ENCODE results near the gene SYTL4. TPM values are rescaled to one million over a fixed set of nuclear protein-coding genes. Genes with fewer than 3 reads are reported as not detected.

Gene SYTL4
- total RNA-seq (2022; extraction: Qiagen RNA extraction; ENCODE audit: low read depth): 1.1 to 3.2 TPM (median 2.3 TPM) in 5 replicates

GRCh38 chrX:100731441-100732281 is at the start of gene SYTL4:
Gene SYTL4 (minus strand): TSS chrX:100732121. CDS start chrX:100702037, 30,084 bp downstream.

GRCh38 chrX:100643956-100644860 is 87.7 kb downstream of the SYTL4 start, which contains the start of gene SRPX2:
Gene SRPX2 (plus strand): TSS chrX:100644199. CDS start chrX:100646323, 2,124 bp downstream.

GRCh38 chrX:100636321-100636991 is 95.5 kb downstream of the SYTL4 start, which contains the start of gene TSPAN6:
Gene TSPAN6 (minus strand): TSS chrX:100636806. CDS start chrX:100636694, 112 bp downstream.

Other genes with a start within 250 kb of the SYTL4 start
- gene TNMD, start 147.2 kb downstream of the SYTL4 start, total RNA-seq (2022; extraction: Qiagen RNA extraction; ENCODE audit: low read depth): not detected in 5 replicates
- gene TSPAN6, start 95.3 kb downstream of the SYTL4 start, total RNA-seq (2022; extraction: Qiagen RNA extraction; ENCODE audit: low read depth): 37.4 to 44.9 TPM (median 40.8 TPM) in 5 replicates
- gene SRPX2, start 87.9 kb downstream of the SYTL4 start, total RNA-seq (2022; extraction: Qiagen RNA extraction; ENCODE audit: low read depth): 2.4 to 3.4 TPM (median 3.0 TPM) in 5 replicates
- 32.9 to 35.6 TPM (median 34.1 TPM) in 5 replicates for gene CSTF2, start 88.3 kb upstream of the SYTL4 start, total RNA-seq (2022; extraction: Qiagen RNA extraction; ENCODE audit: low read depth)
- 0.10 to 0.17 TPM (median 0.11 TPM) in 3 of 5 replicates, not detected in the others for gene NOX1, start 142.2 kb upstream of the SYTL4 start, total RNA-seq (2022; extraction: Qiagen RNA extraction; ENCODE audit: low read depth)
- gene XKRX, start 196.8 kb upstream of the SYTL4 start, total RNA-seq (2022; extraction: Qiagen RNA extraction; ENCODE audit: low read depth): 0.17 to 0.29 TPM (median 0.25 TPM) in 5 replicates
- 0.07 to 0.29 TPM (median 0.15 TPM) in 3 of 5 replicates, not detected in the others for gene ARL13A, start 237.6 kb upstream of the SYTL4 start, total RNA-seq (2022; extraction: Qiagen RNA extraction; ENCODE audit: low read depth)

All from A549 treated with DMSO at 1 μM for 4 hours (cell line).